KMS-11 (cell line): ENCODE data around the gene PCDH15.

ENCODE experiments used
- H2AFZ ChIP-seq: fragments of 200-600 bp; sonication (generic); 2 replicates; pipeline ENCODE4 v1.6.1; 2016; ENCODE audit warnings: antibody characterized with exemption, mixed run types, low read depth
- H3K27ac ChIP-seq: fragments of 200-600 bp; sonication (generic); 2 replicates; pipeline ENCODE4 v1.6.1; 2016; ENCODE audit warnings: mild to moderate bottlenecking, mixed run types
- H3K27me3 ChIP-seq: fragments of 200-600 bp; sonication (generic); 2 replicates; pipeline ENCODE4 v1.6.1; 2017; ENCODE audit warnings: mild to moderate bottlenecking, low read depth, mixed run types, moderate library complexity; ENCODE audit not compliant: insufficient read depth
- H3K36me3 ChIP-seq: fragments of 200-600 bp; sonication (generic); 2 replicates; pipeline ENCODE4 v1.6.1; 2017; ENCODE audit warnings: mild to moderate bottlenecking, mixed run types; ENCODE audit not compliant: insufficient read depth
- H3K4me1 ChIP-seq: fragments of 200-600 bp; sonication (generic); 2 replicates; pipeline ENCODE4 v1.6.1; 2016; ENCODE audit warnings: mild to moderate bottlenecking, low read depth, mixed run types; ENCODE audit not compliant: poor library complexity, severe bottlenecking
- H3K4me2 ChIP-seq: fragments of 200-600 bp; sonication (generic); 2 replicates; pipeline ENCODE4 v1.7.0; 2016; ENCODE audit warnings: mild to moderate bottlenecking, mixed run types
- H3K4me3 ChIP-seq: fragments of 200-600 bp; sonication (generic); IDR thresholded peaks from 2 replicates; pipeline ENCODE4 v1.6.1; 2017; ENCODE audit warnings: low read depth, low read length, mixed read lengths; ENCODE audit not compliant: insufficient read depth
- H3K79me2 ChIP-seq: fragments of 200-600 bp; sonication (generic); 2 replicates; pipeline ENCODE4 v1.6.1; 2016; ENCODE audit warnings: low read depth, mixed run types; ENCODE audit not compliant: insufficient read depth
- H3K9ac ChIP-seq: fragments of 200-600 bp; sonication (generic); 2 replicates; pipeline ENCODE4 v1.6.1; 2016; ENCODE audit warnings: mild to moderate bottlenecking, mixed run types
- H4K20me1 ChIP-seq: fragments of 200-600 bp; sonication (generic); 2 replicates; pipeline ENCODE4 v1.6.1; 2016; ENCODE audit warnings: mild to moderate bottlenecking, mixed run types; ENCODE audit not compliant: insufficient read depth
- CTCF ChIP-seq: fragments of 200-600 bp; sonication (generic); conservative IDR thresholded peaks from 2 replicates; pipeline ENCODE4 v1.6.1; 2017; ENCODE audit warnings: low read depth, mild to moderate bottlenecking, antibody characterized with exemption, low read length, moderate library complexity, mixed read lengths

PCDH15 gene

DNA sequence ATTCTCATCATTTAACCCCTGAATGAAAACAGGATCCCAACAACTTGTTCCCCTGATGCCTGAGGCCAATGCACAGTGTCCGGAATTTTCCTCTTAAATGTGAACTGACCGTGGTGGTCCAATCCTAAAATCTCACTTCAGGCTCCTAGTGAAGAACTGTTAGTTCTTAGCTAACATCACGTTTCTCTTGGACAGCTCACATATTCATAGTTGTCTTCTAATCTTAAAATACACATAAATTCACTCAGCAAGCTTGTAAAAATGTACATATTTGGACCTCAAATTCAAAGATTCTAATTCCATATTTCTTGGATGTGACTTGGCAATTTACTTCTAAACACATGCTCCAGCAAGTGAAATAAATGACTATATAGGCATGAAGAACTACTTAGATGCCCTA, 297.2 kb downstream of the PCDH15 start:
- Histone ChIP-seq H3K36me3 (no peaks in the 10 kb centered on the region), H3K9ac (no peak overlapping the region), H3K4me2 (no peak overlapping the region), H3K79me2 (no peaks in the 10 kb centered on the region), H4K20me1 (no peaks in the 10 kb centered on the region), H3K27me3 (no peaks in the 10 kb centered on the region), H2AFZ (no peak overlapping the region), H3K27ac (no peak overlapping the region), H3K4me1 (no peaks in the 10 kb centered on the region), H3K4me3 (no peak overlapping the region)
- no peak for TF ChIP-seq CTCF

DNA sequence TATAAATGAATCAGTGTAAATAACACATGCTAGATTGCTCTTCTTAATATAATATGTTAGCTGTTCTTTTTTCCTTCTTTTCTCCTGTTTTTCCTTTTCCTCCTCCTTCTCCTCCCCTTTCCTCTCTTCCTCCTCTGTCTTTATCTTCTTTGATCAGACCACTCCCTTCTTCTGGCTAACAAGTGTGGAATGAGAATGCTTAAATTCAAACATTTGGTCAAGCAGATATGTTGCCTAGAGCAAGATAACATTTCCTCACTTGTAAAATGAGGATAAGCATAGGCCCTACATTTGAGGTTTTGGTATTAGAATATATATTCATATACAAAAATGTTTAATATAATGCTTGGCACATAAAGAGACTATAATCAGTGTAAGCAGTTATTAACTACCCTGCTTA, 299.1 kb downstream of the PCDH15 start:
- H3K4me1 ChIP-seq: no peaks in the 10 kb centered on the region
- H3K27me3 ChIP-seq: no peaks in the 10 kb centered on the region
- no peaks in the 10 kb centered on the region for H4K20me1 ChIP-seq
- H3K4me2 ChIP-seq: no peak overlapping the region
- H3K79me2 ChIP-seq: no peaks in the 10 kb centered on the region
- no peak overlapping the region for H3K9ac ChIP-seq
- no peak for TF ChIP-seq CTCF
- H3K4me3 ChIP-seq: no peak overlapping the region
- no peak overlapping the region for H3K27ac ChIP-seq
- H3K36me3 ChIP-seq: no peaks in the 10 kb centered on the region
- H2AFZ ChIP-seq: no peak overlapping the region

DNA sequence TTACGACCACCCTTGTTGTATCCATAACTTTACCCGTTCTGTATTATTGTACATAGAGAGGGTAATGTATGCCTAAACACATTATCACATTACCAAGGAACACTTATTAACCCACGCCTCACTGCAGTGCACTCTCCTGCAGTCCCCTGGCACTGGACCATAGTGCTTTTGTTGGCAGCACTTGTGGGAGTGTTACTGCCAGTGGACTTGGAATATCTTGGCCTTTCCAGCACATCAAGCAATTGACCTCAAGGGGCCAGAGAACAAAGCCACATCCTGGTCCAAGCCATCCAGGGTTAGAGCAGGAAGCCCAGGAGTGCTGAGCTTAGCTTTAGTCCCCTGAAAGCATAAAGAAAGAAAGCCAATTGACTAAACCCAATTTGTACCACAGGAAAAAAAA, 304.2 kb downstream of the PCDH15 start:
- H3K4me1 ChIP-seq: no peaks in the 10 kb centered on the region
- no peak overlapping the region for H3K9ac ChIP-seq
- no peak for TF ChIP-seq CTCF
- no peaks in the 10 kb centered on the region for H3K36me3 ChIP-seq
- H3K27ac ChIP-seq: no peak overlapping the region
- no peak overlapping the region for H2AFZ ChIP-seq
- no peaks in the 10 kb centered on the region for H3K79me2 ChIP-seq
- no peak overlapping the region for H3K4me3 ChIP-seq
- no peaks in the 10 kb centered on the region for H4K20me1 ChIP-seq
- H3K27me3 ChIP-seq: no peaks in the 10 kb centered on the region
- H3K4me2 ChIP-seq: no peak overlapping the region

- H3K27me3 ChIP-seq: no peaks in the 10 kb centered on the region
- H3K79me2 ChIP-seq: no peaks in the 10 kb centered on the region
Measured at GRCh38 chr10:54487743-54488142, 313.3 kb downstream of the PCDH15 start.

More at GRCh38 chr10:54487743-54488142, 313.3 kb downstream of the PCDH15 start:
- no peak overlapping the region for H3K9ac ChIP-seq
- no peaks in the 10 kb centered on the region for H4K20me1 ChIP-seq
- no peak for TF ChIP-seq CTCF
- H3K4me3 ChIP-seq: no peak overlapping the region
- H3K4me1 ChIP-seq: no peaks in the 10 kb centered on the region
- H2AFZ ChIP-seq: no peak overlapping the region
- no peak overlapping the region for H3K4me2 ChIP-seq
- H3K27ac ChIP-seq: no peak overlapping the region
- H3K36me3 ChIP-seq: no peaks in the 10 kb centered on the region
